Measurements from ENCODE around the gene EPS8L1. TPM values are rescaled to one million over a fixed set of nuclear protein-coding genes. Genes with fewer than 3 reads are reported as not detected.
"Not testable (repeated sequence)": the region's sequence is repeated elsewhere in the genome, so short reads cannot be mapped to it uniquely, and the experiment has no call there.

Gene EPS8L1
- total RNA-seq: 1 to 10 TPM in 1 of 2 donors, under 1 TPM in 1; 0.38 to 2.1 TPM
- long read RNA-seq, donor 1, partial matches to known transcripts: 0 of 1 reads
- long read RNA-seq, donor 1, other reads (novel, unspliced or antisense): 0 of 1 reads
- long read RNA-seq, donor 2: 0 reads

DNA sequence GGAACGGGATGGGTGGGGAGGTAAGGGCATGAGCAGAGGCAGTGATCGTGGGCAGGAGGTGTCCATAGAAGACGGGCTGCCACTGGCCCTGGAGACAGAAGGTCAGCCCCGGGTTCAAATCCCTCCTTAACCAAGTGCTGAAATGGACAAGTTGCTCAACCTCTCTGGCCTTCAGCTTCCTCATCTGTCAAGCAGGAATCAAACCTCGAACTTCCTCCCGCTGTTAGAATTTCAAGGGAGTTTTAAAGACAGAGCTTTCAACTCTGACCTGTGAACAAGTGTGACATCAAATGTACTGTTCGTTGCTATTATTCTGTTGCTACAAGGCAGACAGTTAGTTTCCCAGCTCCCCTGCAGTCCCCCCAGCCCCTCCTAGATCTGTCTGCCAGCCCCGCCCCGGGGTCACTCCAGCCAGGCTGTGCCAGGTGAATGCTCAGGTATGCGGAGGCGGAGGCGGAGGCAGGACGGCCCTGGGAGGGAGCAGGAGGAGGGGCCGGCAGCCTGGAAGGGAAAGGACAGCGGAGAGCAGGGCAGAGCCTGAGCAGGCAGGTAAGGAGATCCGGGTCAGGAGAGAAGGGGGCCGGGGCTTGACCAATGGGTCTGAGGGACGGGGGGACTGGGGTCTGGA lies at the start of gene EPS8L1:
EPS8L1 (plus strand) TSS at position 499 of the 628 bp plus-strand sequence. CDS start 576 bp downstream, outside the sequence.
- no peak for DNase-seq (ENCODE audit: low spot score)
- intact Hi-C loops (cut with DNase I): no loop called here

DNA sequence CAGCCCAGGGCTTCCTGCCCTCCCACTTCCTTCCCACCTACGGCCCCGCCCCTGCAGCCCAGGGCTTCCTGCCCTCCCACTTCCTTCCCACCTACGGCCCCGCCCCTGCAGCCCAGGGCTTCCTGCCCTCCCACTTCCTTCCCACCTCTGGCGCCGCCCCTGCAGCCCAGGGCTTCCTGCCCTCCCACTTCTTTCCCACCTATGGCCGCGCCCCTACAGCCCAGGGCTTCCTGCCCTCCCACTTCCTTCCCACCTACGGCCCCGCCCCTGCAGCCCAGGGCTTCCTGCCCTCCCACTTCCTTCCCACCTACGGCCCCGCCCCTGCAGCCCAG lies 48.6 kb upstream of the EPS8L1 start:
- intact Hi-C loops (cut with DNase I); DNase-seq (ENCODE audit: low spot score): not testable (repeated sequence)

DNA sequence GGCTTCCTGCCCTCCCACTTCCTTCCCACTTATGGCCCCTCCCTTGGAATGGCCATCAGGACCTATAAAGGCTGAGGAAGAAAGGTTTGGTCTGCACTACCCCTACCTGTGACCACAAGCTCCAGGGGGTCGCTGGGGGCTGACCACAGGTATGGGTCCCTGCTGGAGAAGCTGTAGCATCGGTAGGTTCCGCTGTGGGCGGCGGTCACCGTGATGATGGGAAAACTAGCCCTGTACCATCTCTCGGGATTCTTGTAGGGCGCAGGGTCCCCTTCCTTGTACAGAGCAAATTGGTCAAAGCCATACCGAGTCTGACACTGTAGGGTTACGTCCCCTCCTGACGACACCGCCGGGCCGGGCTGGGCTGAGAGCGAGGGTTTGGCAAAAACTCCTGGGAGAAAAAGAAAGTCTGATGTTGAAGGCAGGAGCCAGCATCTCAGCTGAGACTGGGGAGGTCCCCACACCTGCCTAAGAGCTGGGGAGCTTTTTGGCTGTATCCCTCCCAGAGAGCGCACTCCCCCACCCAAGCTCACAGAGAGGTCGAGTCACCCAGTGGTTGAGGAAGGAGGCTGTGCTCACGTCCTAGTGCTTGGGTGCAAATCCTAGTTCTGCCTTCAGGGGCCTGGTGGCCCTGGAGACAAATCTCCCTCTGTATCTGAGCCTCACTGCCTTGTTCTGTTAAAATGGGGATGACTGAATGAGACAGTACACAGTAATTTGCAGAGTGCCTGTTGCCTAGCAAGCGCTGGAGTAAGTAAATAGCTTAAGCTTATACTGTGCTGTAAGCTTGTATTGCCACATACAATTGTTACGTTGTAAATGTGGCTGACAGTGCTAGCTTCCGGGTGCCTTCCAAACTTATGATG lies 48.0 kb upstream of the EPS8L1 start:
- intact Hi-C loops (cut with DNase I): no loop called here
- peak; percentile 7 for DNase-seq (ENCODE audit: low spot score)

DNA sequence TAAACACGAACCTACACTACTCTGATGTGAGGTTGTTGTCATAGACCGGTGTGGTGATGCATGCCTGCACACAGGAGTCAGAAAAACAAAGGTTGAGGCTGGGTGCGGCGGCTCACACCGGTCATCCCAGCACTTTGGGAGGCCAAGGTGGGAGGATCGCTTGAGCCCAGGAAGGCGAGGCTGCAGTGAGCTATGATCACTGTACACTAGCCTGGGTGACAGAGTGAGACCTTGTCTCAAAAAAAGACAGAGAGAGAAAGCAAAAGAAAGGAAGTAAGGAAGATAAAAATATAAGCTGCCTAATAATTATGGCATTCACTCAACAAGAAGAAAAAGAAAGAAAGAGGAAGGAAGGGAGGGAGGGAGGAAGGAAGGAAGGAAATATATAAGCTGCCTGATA lies 46.9 kb upstream of the EPS8L1 start:
- DNase-seq (ENCODE audit: low spot score): peak; percentile 6
- intact Hi-C loops (cut with DNase I): no loop called here

DNA sequence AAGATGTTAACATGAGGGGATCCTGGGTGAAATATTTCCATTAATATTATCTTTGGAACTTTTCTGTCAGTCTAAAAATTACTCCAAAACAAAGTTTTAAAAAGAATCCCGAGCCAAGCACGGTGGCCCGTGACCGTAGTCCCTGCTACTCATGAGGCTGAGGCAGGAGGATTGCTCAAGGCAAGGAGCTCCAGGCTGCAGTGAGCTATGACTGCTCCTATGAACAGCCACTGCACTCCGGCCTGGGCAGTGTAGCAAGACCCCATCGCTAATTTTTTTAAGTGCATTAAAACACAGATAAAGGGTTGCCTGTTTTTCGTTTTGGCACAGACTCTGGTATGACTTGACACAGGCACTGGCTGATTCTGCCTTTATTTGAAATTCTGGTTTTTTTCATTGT lies 44.5 kb upstream of the EPS8L1 start:
- DNase-seq (ENCODE audit: low spot score): peak; percentile 18
- intact Hi-C loops (cut with DNase I): no loop called here

DNA sequence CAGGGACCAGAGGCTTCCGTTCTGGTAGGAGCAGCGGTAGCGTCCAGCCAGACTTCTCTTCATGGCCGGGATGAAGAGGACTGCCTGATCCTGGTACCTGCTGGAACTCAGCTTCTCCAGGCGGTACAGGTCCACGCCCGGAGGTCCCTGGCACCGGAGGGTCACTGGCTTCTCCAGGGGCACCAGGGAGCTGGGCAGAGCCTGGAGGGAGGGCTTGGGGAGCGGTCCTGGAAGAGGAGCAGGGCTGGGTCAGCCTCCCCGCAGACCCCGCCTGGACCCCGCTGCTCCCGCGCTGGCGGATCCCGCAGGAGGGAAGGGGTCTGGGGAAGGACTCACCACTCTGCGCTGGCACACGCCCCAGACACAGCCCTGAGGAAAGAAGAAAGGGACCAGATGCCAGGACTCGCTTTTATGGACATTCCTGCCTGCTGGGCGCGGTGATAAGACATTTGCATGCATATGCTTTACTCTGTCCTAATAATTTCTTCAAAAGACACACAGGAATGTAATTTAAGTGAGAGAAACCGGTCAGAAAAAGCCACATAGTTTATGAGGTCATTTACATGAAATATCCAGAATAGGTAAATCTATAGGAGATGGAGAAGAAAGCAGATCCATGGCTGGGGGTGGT lies 43.4 kb upstream of the EPS8L1 start:
- peak; percentile 36 for DNase-seq (ENCODE audit: low spot score)
- intact Hi-C loops (cut with DNase I): no loop called here

DNA sequence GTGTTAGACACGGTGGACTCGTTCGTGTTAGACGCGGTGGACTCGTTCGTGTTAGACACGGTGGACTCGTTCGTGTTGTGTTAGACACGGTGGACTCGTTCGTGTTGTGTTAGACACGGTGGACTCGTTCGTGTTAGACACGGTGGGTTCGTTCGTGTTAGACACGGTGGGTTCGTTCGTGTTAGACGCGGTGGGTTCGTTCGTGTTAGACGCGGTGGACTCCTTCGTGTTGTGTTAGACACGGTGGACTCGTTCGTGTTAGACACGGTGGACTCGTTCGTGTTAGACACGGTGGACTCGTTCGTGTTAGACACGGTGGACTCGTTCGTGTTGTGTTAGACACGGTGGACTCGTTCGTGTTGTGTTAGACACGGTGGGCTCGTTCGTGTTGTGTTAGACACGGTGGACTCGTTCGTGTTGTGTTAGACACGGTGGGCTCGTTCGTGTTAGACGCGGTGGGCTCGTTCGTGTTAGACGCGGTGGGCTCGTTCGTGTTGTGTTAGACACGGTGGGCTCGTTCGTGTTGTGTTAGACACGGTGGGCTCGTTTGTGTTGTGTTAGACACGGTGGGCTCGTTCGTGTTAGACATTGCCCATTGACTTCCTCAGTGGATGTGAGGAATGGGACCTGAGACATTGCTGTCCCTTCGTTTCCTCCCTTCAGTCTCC lies 42.6 kb upstream of the EPS8L1 start:
- DNase-seq (ENCODE audit: low spot score); intact Hi-C loops (cut with DNase I): not testable (repeated sequence)

DNA sequence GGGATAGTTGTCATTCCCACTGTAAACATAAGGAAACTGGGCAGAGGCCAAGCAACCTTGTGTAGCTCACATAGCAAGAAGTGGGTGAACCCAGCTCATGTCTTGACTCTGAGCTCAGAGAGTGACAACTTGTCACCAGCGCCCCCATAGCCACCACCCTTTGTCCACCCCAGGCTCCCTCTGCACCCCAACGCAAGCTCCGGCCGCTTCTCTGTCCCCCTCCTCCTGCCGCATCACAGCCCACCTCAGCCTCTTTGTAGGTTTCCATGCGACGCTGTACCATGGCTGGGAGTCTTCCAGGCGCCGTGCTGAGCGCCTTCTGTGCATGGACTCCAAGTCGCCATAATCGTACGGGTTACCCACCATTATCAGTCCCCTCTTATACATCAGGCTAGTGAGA lies 40.9 kb upstream of the EPS8L1 start:
- intact Hi-C loops (cut with DNase I): no loop called here
- no peak for DNase-seq (ENCODE audit: low spot score)

DNA sequence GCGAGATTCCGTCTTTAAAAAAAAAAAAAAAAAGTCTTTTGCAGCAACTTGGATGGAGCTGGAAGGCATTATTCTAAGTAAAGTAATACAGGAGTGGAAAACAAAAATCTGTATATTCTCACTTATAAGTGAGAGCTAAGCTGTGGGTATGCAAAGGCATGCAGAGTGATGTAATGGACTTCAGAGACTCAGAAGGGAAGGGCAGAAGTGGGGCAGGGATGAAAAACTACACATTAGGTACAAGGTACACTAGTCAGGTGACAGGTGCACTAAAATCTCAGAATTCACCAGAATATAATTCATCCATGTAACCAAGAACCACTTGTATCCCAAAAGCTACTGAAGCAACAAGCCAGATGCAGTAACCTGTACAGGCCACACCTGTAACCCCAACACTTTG lies 39.6 kb upstream of the EPS8L1 start:
- no peak for DNase-seq (ENCODE audit: low spot score)
- intact Hi-C loops (cut with DNase I): no loop called here

DNA sequence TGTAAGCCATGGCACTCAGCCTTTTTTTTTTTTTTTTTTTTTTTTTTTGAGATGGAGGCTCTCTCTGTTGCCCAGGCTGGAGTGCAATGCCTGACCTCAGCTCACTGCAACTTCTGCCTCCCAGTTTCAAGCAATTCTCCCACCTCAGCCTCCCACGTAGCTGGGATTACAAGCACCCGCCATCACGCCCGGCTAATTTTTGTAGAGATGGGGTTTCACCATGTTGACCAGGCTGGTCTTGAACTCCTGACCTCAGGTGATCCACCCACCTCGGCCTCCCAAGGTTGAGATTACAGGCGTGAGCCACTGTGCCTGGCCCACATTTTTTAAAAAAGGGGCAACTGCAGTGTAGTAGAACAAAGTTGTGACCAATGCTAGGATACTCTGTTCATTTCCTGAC lies 38.1 kb upstream of the EPS8L1 start:
- DNase-seq (ENCODE audit: low spot score); intact Hi-C loops (cut with DNase I): not testable (repeated sequence)

DNA sequence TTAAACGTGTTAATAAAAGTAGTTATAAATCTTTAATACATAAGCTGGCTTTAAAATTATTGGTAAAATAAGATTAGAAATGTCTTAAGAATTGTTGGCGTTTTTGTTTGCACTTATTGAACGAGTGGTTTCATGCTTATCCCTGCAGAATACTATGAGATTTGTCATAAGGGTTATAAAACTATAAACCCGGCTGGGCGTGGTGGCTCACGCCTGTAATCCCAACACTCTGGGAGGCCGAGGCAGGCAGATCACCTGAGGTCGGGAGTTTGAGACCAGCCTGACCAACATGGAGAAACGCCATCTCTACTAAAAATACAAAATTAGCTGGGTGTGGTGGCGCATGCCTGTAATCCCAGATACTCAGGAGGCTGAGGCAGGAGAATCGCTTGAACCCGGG lies 35.0 kb upstream of the EPS8L1 start:
- intact Hi-C loops (cut with DNase I); DNase-seq (ENCODE audit: low spot score): not testable (repeated sequence)

DNA sequence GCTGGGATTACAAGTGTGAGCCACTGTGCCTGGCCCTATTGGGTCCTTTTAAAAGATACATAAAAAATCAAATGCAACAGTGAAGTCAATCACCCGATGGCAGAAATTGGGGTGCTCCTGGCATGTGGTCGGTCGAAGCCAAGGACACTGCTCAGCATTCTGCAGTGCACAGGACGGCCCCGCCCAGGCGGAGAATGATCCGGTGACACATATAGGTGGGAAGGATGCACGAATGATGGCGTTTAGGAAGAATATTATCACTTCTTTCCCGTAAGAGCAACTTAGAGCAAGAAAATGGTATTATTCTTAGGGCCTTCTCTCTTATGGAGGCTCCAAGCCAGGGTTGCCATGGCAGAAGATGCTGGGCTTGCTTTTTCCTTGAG lies 34.4 kb upstream of the EPS8L1 start:
- DNase-seq (ENCODE audit: low spot score): no peak
- intact Hi-C loops (cut with DNase I): no loop called here

DNA sequence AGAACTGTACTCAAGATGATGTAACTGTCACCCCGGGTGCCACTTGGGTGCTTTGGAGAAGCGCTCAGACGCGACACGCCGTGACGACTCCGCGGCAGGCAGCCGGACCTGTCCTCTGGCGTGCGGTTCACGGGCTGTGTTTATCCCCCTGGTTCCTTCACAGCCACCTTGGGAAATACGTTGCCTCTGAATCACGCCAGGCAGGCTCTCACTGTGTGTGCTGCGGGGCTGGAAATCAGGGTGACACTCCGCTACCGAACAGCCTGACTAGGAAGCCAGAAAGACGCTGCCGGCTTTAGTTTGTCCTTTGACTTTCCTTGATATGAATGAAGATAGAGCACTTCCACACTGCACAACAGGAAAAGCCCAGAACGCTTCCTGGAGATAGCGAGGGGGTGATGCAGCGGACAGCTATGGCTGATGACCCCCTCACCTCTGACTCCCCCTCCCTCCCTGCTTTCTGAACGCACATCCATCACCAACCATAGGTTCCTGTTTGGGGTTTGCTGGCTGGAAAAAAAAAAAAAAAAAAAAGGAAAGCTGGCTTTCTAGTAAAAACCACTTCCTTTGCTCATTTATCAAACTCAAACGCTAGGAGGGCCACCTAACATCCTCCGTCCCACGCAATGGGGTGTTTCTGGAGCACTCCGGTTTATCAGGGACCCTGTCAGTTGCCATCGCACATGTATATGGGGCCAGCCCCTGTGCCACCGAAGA lies 33.9 kb upstream of the EPS8L1 start:
- intact Hi-C loops (cut with DNase I): no loop called here
- no peak for DNase-seq (ENCODE audit: low spot score)

DNA sequence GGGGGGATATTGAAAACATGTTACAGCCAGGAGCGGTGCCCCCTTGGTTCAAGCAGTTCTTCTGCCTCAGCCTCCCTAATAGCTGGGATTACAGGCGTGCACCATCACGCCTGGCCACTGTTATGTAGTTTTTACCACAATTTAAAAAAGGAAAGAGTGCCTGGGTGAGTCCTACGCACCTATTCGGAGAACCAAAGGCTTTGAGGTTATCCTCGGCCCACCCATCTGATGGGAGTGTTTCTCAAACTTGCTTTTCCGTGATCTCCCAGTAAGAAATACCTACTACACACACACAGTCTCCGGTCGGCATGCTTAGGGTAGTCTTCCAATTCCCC lies 33.4 kb upstream of the EPS8L1 start:
- no peak for DNase-seq (ENCODE audit: low spot score)
- intact Hi-C loops (cut with DNase I): no loop called here

DNA sequence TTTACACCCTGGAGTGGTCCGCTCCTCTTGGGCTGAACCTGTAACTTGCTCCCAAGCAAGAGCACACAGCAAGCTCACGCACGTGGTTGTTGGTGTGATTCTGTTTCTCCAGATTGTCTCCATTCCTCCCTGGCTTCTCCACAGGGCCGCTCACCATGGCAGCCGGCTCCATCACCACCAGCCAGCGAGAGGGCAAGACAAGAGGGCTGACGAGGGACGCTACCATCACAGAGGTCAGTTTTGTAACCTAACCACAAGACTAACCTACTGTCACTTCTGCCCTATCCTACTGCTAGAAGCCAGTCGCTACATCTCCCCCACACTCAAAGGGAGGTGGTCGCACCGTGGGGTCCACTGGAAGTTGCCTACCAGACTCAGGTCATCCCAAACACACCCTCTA lies 33.0 kb upstream of the EPS8L1 start:
- intact Hi-C loops (cut with DNase I): no loop called here
- no peak for DNase-seq (ENCODE audit: low spot score)

DNA sequence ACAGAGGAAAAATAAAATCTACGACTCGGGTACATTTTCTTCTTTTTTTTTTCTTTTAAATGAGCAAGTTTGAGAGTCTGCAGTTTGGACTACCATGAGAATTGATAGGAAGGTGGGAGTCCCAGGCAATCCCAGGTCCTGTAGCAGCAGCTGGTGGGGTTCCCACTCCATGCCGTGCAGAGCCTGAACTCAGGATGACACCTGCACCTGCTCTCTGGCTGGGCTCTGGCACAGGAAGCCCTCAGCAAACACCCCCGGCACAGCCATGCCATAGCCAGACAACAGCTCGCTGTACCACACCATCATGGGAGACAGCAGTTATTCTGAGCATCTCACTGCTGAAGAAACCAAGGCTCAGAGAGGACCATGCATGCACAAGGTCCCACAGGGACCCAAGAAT lies 31.4 kb upstream of the EPS8L1 start:
- intact Hi-C loops (cut with DNase I): no loop called here
- no peak for DNase-seq (ENCODE audit: low spot score)

DNA sequence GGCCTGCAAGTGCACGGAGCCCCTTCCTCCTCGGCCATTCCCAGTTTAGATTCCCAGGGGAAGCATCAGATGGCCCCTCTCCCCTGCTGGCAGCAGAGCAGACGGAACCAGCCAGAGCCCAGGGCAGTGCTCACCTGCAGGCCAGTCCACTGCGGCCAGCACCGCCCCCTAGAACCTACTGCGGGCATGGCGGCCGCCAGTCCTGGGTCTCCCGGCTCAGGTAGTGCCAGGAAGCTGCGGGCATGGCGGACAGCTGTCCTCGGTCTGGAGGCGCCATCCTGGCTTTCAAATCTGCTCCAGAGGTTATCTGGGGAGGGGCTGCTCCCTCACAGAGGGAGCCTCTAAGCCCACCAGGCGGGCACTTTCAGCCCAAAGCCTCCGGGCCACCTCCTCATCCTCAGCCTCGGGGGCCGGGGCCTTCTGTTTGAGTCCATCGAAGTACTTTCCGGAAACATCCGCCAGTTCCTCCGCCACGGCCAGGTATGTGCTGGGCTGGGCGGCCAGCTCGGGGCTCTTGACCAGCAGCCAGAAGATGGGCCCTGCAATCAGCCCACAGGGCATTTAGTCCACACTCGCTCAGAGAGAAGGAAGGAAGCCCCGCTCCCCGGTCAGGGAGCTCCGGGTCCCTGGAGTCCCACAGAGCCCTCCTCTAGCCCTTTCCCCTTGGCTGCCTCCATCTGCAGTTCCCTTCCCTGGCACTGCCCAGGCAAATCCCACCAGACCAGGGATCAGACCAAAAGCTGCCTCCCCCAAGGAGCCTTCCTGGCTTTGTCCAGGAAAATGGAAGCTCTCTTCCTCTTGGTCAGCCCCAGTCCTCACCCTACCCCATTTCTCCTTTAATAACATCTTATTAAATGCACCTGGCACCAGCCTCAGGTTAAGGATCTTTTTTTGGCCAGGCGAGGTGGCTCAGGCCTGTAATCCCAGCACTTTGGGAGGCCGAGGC lies 30.6 kb upstream of the EPS8L1 start:
- no peak for DNase-seq (ENCODE audit: low spot score)
- intact Hi-C loops (cut with DNase I): no loop called here

DNA sequence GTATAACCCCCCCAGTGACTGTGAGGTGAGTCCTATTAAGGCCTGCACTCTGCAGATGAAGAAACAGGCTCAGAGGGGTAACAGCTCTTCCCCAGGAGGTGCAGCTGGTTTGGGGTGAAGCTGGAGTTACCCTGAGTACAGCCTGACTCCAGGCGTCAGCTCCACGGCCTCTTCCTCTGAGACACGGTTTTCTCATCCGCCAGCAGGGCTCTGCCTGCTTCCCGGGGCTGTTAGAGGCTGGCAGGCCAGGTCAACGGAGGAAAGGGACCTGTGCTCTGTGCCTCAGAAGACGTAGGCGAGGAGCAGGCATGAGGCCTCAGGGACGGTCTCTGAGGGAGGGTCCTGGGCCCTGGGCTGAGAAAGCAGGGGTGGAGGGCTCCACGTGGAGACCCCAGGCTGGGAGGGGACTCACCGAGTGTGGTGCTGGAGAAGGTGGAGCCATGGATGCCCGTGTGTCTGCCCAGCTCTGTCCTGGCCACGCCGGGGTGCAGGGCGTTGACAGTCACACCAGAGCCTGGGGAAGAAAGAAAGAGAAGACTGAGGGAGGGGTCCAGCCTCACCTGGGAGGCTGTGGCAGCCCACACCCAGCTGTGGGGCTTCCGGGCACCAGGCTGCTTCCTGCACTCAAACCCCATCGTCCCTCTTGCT lies 28.6 kb upstream of the EPS8L1 start:
- DNase-seq (ENCODE audit: low spot score): no peak
- intact Hi-C loops (cut with DNase I): no loop called here
